ENCODE results near the gene KIAA1958. TPM values are rescaled to one million over a fixed set of nuclear protein-coding genes. Genes with fewer than 3 reads are reported as not detected.

The KIAA1958 gene
- total and polyA plus RNA-seq, 4 donors, result 0.99 to 7.1 (median 3.3) TPM

DNA sequence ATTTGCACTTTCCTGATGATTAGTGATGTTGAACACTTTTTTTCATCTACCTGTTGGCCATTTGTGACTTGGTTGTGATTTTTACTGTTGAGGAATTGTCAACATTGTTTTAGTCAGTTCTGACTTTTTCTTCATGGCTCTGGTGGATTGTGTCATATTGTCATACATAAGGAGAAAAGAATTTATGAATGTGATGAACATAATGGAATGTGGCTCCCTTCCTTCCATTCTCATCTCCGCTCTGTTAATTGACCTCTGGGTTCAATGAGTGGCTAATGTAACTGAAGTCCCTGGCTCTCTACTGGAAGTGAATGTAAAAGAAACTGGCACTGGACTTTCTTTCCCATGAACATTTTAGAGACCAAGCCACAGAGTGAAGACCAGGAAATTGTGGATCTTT, 49.2 kb downstream of the KIAA1958 start (continued):
- TF ChIP-seq, protein P1, sequence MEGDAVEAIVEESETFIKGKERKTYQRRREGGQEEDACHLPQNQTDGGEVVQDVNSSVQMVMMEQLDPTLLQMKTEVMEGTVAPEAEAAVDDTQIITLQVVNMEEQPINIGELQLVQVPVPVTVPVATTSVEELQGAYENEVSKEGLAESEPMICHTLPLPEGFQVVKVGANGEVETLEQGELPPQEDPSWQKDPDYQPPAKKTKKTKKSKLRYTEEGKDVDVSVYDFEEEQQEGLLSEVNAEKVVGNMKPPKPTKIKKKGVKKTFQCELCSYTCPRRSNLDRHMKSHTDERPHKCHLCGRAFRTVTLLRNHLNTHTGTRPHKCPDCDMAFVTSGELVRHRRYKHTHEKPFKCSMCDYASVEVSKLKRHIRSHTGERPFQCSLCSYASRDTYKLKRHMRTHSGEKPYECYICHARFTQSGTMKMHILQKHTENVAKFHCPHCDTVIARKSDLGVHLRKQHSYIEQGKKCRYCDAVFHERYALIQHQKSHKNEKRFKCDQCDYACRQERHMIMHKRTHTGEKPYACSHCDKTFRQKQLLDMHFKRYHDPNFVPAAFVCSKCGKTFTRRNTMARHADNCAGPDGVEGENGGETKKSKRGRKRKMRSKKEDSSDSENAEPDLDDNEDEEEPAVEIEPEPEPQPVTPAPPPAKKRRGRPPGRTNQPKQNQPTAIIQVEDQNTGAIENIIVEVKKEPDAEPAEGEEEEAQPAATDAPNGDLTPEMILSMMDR (IDR thresholded peaks at IDR 0.05; ENCODE audit: low read depth, low read length, missing input control), result no peak
- TF ChIP-seq EGR1 (IDR thresholded peaks at IDR 0.05; ENCODE audit: low read depth in 2 of 2) (no peak), SP1 (IDR thresholded peaks at IDR 0.05) (no peak), FOXA2 (IDR thresholded peaks at IDR 0.05) (no peak), GABPA (IDR thresholded peaks at IDR 0.05 in 1 of 2, conservative IDR thresholded peaks at IDR 0.05 in 1 of 2) (no peak)

DNA sequence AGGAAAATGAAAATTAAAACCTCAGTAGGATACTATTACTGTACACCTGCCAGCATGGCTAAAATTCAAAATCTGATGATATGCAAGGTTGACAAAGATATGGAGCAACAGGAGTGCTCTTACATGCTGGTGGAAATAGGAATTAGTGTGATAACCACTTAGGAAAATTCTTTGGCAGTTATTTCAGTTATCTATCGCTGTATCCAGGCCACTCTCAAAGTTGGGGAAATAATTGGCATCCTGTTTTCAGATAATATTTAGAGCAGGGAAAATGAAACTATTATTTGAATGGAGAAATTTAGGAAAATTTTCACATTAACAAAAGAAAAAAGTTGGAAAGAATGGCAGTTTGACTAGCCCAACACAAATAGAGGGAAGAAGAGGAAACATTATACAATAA, 50.9 kb downstream of the KIAA1958 start:
- TF ChIP-seq, protein P2, sequence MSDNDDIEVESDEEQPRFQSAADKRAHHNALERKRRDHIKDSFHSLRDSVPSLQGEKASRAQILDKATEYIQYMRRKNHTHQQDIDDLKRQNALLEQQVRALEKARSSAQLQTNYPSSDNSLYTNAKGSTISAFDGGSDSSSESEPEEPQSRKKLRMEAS (IDR thresholded peaks at IDR 0.05), result no peak
- TF ChIP-seq, protein P3, sequence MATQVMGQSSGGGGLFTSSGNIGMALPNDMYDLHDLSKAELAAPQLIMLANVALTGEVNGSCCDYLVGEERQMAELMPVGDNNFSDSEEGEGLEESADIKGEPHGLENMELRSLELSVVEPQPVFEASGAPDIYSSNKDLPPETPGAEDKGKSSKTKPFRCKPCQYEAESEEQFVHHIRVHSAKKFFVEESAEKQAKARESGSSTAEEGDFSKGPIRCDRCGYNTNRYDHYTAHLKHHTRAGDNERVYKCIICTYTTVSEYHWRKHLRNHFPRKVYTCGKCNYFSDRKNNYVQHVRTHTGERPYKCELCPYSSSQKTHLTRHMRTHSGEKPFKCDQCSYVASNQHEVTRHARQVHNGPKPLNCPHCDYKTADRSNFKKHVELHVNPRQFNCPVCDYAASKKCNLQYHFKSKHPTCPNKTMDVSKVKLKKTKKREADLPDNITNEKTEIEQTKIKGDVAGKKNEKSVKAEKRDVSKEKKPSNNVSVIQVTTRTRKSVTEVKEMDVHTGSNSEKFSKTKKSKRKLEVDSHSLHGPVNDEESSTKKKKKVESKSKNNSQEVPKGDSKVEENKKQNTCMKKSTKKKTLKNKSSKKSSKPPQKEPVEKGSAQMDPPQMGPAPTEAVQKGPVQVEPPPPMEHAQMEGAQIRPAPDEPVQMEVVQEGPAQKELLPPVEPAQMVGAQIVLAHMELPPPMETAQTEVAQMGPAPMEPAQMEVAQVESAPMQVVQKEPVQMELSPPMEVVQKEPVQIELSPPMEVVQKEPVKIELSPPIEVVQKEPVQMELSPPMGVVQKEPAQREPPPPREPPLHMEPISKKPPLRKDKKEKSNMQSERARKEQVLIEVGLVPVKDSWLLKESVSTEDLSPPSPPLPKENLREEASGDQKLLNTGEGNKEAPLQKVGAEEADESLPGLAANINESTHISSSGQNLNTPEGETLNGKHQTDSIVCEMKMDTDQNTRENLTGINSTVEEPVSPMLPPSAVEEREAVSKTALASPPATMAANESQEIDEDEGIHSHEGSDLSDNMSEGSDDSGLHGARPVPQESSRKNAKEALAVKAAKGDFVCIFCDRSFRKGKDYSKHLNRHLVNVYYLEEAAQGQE (IDR thresholded peaks at IDR 0.05), result no peak
- TF ChIP-seq GABPA (IDR thresholded peaks at IDR 0.05 in 1 of 2, conservative IDR thresholded peaks at IDR 0.05 in 1 of 2) (no peak), FOXA1 (IDR thresholded peaks at IDR 0.05) (no peak), FOXA2 (IDR thresholded peaks at IDR 0.05) (no peak), NR2F2 (IDR thresholded peaks at IDR 0.05) (no peak)
- TF ChIP-seq, protein P4, sequence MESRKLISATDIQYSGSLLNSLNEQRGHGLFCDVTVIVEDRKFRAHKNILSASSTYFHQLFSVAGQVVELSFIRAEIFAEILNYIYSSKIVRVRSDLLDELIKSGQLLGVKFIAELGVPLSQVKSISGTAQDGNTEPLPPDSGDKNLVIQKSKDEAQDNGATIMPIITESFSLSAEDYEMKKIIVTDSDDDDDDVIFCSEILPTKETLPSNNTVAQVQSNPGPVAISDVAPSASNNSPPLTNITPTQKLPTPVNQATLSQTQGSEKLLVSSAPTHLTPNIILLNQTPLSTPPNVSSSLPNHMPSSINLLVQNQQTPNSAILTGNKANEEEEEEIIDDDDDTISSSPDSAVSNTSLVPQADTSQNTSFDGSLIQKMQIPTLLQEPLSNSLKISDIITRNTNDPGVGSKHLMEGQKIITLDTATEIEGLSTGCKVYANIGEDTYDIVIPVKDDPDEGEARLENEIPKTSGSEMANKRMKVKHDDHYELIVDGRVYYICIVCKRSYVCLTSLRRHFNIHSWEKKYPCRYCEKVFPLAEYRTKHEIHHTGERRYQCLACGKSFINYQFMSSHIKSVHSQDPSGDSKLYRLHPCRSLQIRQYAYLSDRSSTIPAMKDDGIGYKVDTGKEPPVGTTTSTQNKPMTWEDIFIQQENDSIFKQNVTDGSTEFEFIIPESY (IDR thresholded peaks at IDR 0.05), result no peak
- TF ChIP-seq, protein P5, sequence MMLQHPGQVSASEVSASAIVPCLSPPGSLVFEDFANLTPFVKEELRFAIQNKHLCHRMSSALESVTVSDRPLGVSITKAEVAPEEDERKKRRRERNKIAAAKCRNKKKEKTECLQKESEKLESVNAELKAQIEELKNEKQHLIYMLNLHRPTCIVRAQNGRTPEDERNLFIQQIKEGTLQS (IDR thresholded peaks at IDR 0.05), result no peak
- H3K4me1 ChIP-seq (ENCODE audit: control insufficient read depth in 4 of 4, insufficient read depth in 4 of 4, low read length in 3 of 4), result peaks cover 0 to 2% (median 0%) of the 10 kb centered on the region in 4 donors
- no peak for DNase-seq (ENCODE audit: low spot score)
- no peak overlapping the region for H3K27ac ChIP-seq (ENCODE audit: low read depth in 1 of 2, low read length in 2 of 2)
- H3K36me3 ChIP-seq (ENCODE audit: control insufficient read depth in 4 of 4, insufficient read depth in 3 of 4, low read depth in 1 of 4, low read length in 3 of 4), result no peaks in the 10 kb centered on the region
- H3K4me3 ChIP-seq (ENCODE audit: low read depth in 1 of 3, low read length in 3 of 3), result no peak overlapping the region
- no peaks in the 10 kb centered on the region for H3K9me3 ChIP-seq (ENCODE audit: control insufficient read depth in 4 of 4, low read length in 3 of 4)
- 88% methylated on average over 1 of the region's 1 CpG for WGBS
- H3K27me3 ChIP-seq (ENCODE audit: control insufficient read depth in 4 of 4, insufficient read depth in 4 of 4, low read length in 3 of 4), result no peaks in the 10 kb centered on the region
- H3K9ac ChIP-seq (ENCODE audit: low read depth in 1 of 2, low read length in 2 of 2), result no peak overlapping the region

DNA sequence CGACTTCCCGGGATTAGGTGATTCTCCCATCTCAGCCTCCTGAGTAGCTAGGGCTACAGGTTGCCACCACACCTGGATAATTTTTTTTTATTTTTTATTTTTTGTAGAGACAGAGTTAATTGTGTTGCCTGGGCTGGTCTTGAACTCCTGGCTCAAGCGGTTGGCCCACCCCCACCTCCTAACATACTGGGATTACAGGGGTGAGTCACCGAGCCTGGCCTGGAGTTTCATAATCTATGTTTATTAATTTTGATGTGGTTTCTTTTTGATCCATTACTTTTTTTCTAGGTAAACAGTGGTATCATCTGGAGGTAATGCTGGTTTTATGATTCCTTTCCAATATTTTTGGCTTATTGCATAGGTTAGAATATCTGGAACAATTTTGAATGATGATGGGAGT, 54.2 kb downstream of the KIAA1958 start:
- Histone ChIP-seq H3K27ac (ENCODE audit: low read depth in 1 of 2, low read length in 2 of 2) (no peak overlapping the region), H3K4me1 (ENCODE audit: control insufficient read depth in 4 of 4, insufficient read depth in 4 of 4, low read length in 3 of 4) (no peaks in the 10 kb centered on the region)
- 96% methylated on average over 4 of the region's 4 CpGs for WGBS
- TF ChIP-seq RXRA (IDR thresholded peaks at IDR 0.05) (no peak), GABPA (IDR thresholded peaks at IDR 0.05 in 1 of 2, conservative IDR thresholded peaks at IDR 0.05 in 1 of 2) (no peak), JUND (IDR thresholded peaks at IDR 0.05) (no peak), FOXA2 (IDR thresholded peaks at IDR 0.05) (no peak), HNF4G (IDR thresholded peaks at IDR 0.05) (no peak), TAF1 (conservative IDR thresholded peaks at IDR 0.05) (no peak), FOXA1 (IDR thresholded peaks at IDR 0.05) (no peak), HNF4A (conservative IDR thresholded peaks at IDR 0.05) (no peak), SP1 (IDR thresholded peaks at IDR 0.05) (no peak), NR2F2 (IDR thresholded peaks at IDR 0.05) (no peak)
- TF ChIP-seq, protein P2 (IDR thresholded peaks at IDR 0.05), result no peak
- TF ChIP-seq, protein P1 (IDR thresholded peaks at IDR 0.05; ENCODE audit: low read depth, low read length, missing input control), result no peak
- TF ChIP-seq, protein P5 (IDR thresholded peaks at IDR 0.05), result no peak

More for the DNA sequence above, 54.2 kb downstream of the KIAA1958 start:
- H3K36me3 ChIP-seq (ENCODE audit: control insufficient read depth in 4 of 4, insufficient read depth in 3 of 4, low read depth in 1 of 4, low read length in 3 of 4), result no peaks in the 10 kb centered on the region
- no peak overlapping the region for H3K4me3 ChIP-seq (ENCODE audit: low read depth in 1 of 3, low read length in 3 of 3)
- no peaks in the 10 kb centered on the region for H3K27me3 ChIP-seq (ENCODE audit: control insufficient read depth in 4 of 4, insufficient read depth in 4 of 4, low read length in 3 of 4)
- H3K9me3 ChIP-seq (ENCODE audit: control insufficient read depth in 4 of 4, low read length in 3 of 4), result no peaks in the 10 kb centered on the region
- H3K9ac ChIP-seq (ENCODE audit: low read depth in 1 of 2, low read length in 2 of 2), result no peak overlapping the region
- DNase-seq (ENCODE audit: low spot score), result no peak

Measured in liver (tissue), 9 donors.